Measurements from ENCODE around the gene MPIG6B. TPM values are rescaled to one million over a fixed set of nuclear protein-coding genes. Genes with fewer than 3 reads are reported as not detected.

MPIG6B gene
- total RNA-seq, 1 donor from 2014 or later: 0.19 TPM

DNA sequence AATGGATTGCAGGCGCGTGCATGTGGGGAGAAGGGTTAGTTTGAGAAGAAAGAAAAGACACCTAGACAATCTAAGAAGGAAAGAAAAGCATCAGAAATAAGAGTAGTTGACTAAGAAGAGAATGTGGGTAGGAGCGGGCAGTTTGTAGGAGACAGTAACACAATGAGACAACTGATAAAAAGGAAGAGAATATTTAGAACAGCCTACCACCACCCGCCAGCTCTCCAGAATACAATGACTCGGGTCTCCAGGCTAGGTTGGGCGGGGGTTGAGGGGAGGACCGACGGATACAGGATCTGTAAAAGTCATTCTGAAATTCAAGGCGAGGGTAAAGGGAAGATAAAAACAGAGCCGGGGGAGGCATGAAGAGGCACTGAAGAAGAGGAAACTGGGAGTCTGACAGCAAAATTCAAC lies 20.8 kb upstream of the MPIG6B start:
- intact Hi-C loops (cut with micrococcal nuclease): no loop called here
- no peak for DNase-seq
- peak overlapping the region; percentile 99 for H3K27ac ChIP-seq (replicated peaks)
- peak overlapping the region; percentile 90 for H3K4me3 ChIP-seq
- peaks cover 20% of the 10 kb centered on the region for H3K36me3 ChIP-seq
- peaks cover 43% of the 10 kb centered on the region for H3K4me1 ChIP-seq
- H3K27me3 ChIP-seq (ENCODE audit: low read depth): no peaks in the 10 kb centered on the region
- TF ChIP-seq, protein P1, sequence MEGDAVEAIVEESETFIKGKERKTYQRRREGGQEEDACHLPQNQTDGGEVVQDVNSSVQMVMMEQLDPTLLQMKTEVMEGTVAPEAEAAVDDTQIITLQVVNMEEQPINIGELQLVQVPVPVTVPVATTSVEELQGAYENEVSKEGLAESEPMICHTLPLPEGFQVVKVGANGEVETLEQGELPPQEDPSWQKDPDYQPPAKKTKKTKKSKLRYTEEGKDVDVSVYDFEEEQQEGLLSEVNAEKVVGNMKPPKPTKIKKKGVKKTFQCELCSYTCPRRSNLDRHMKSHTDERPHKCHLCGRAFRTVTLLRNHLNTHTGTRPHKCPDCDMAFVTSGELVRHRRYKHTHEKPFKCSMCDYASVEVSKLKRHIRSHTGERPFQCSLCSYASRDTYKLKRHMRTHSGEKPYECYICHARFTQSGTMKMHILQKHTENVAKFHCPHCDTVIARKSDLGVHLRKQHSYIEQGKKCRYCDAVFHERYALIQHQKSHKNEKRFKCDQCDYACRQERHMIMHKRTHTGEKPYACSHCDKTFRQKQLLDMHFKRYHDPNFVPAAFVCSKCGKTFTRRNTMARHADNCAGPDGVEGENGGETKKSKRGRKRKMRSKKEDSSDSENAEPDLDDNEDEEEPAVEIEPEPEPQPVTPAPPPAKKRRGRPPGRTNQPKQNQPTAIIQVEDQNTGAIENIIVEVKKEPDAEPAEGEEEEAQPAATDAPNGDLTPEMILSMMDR (IDR thresholded peaks at IDR 0.05; ENCODE audit: borderline replicate concordance): no peak
- no peaks in the 10 kb centered on the region for H3K9me3 ChIP-seq (replicated peaks)

DNA sequence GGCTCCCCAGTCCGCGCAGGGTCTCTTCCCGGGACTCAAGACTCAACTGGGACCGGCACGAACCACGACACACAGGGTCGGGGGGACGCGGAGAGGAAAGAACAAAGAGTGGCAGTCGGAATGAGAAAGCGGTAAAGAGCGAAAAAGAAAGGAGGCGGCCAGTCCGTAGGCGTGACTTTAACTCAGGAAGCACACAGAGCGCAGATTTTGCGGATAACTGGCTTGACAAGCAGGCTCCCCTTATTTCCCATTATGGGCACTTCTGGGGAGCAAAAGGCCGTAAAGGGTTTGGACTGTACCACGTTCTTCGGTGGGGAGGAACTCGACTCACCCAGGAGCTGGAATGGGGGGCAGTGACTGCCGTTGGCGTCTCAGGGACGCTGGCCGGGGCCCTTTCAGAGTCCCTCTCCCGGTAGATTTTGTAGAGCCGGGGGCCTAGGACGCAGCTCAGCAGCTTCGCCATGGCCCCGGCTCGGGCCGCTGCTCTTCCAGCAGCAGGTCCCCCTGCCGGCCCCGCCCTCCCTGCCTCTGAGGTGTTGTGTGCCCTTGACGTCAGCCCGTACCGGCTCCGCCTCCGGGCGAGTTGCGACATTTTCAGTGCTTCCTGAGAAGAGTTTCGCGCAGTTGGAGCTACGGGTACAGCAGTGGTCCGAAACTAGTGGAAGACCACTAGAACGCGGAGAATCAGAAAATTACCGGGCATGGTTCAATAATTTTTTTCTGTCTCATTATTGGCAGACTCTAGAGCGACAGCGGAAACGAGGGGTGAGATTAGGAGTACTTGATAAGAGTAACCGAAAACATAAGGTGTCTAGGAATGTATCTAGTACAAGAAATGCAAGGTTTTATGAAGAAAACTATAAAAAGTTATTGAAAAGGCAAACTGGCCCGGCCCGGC lies 20.1 kb upstream of the MPIG6B start, which contains the start of gene ABHD16A:
Gene ABHD16A (minus strand): TSS at position 506 of the 898 bp plus-strand sequence. CDS start 43 bp downstream, at position 463.
- Histone ChIP-seq H3K4me1 (peaks cover 43% of the 10 kb centered on the region), H3K9me3 (replicated peaks) (no peaks in the 10 kb centered on the region), H3K27ac (replicated peaks) (peak within 1 kb of the TSS; percentile 99), H3K4me3 (peak within 1 kb of the TSS; percentile 90), H3K36me3 (peaks cover 19% of the 10 kb centered on the region), H3K27me3 (ENCODE audit: low read depth) (no peaks in the 10 kb centered on the region)
- TF ChIP-seq, protein P1 (IDR thresholded peaks at IDR 0.05; ENCODE audit: borderline replicate concordance): peak; percentile 24
- intact Hi-C loops (cut with micrococcal nuclease): no loop called here
- peak; percentile 99 for DNase-seq

- Histone ChIP-seq H3K4me3 (no peak overlapping the region), H3K4me1 (peaks cover 28% of the 10 kb centered on the region), H3K9me3 (replicated peaks) (no peaks in the 10 kb centered on the region), H3K36me3 (no peaks in the 10 kb centered on the region), H3K27me3 (ENCODE audit: low read depth) (peaks cover 6% of the 10 kb centered on the region), H3K27ac (replicated peaks) (no peak overlapping the region)
- DNase-seq: no peak
- TF ChIP-seq, protein P1 (IDR thresholded peaks at IDR 0.05; ENCODE audit: borderline replicate concordance): no peak
- intact Hi-C loops (cut with micrococcal nuclease): no loop called here
Measured at GRCh38 chr6:31705931-31706330, 17.2 kb upstream of the MPIG6B start.

DNA sequence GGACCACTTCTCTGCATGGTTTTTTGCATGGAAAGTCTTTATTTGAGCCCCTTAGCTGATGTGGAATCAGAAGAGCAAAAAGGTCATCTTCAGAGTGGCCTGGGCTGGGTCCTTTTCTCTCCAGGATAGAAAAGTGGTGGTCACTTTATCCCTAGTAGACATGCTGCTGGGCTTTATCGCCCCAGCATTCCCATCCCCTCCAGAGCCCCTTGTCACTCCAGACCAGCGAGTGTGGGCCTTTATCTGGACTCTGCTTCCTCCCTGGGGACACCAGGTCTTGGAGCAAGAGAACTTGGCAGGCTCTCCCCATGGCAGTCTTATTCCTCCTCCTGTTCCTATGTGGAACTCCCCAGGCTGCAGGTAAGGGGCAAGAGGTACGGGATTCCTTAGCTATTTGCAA lies 16.6 kb upstream of the MPIG6B start, which contains the start of gene LY6G6F:
Gene LY6G6F (plus strand): TSS at position 268 of the 400 bp plus-strand sequence. CDS start 41 bp downstream, at position 309.
- intact Hi-C loops (cut with micrococcal nuclease): no loop called here
- Histone ChIP-seq H3K4me1 (peaks cover 21% of the 10 kb centered on the region), H3K27me3 (ENCODE audit: low read depth) (peaks cover 9% of the 10 kb centered on the region), H3K36me3 (no peaks in the 10 kb centered on the region), H3K4me3 (no peak within 1 kb of the TSS), H3K27ac (replicated peaks) (no peak within 1 kb of the TSS), H3K9me3 (replicated peaks) (no peaks in the 10 kb centered on the region)
- no peak for DNase-seq
- TF ChIP-seq, protein P1 (IDR thresholded peaks at IDR 0.05; ENCODE audit: borderline replicate concordance): no peak

DNA sequence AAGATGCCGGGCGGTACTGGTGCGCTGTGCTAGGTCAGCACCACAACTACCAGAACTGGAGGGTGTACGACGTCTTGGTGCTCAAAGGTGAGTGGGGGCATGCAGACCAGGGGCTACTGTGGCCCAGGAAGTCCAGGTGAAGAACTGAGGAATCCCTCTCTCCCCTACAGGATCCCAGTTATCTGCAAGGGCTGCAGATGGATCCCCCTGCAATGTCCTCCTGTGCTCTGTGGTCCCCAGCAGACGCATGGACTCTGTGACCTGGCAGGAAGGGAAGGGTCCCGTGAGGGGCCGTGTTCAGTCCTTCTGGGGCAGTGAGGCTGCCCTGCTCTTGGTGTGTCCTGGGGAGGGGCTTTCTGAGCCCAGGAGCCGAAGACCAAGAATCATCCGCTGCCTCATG lies 15.5 kb upstream of the MPIG6B start:
- no peak overlapping the region for H3K27ac ChIP-seq (replicated peaks)
- no peak for DNase-seq
- H3K36me3 ChIP-seq: no peaks in the 10 kb centered on the region
- intact Hi-C loops (cut with micrococcal nuclease): no loop called here
- no peak overlapping the region for H3K4me3 ChIP-seq
- peaks cover 9% of the 10 kb centered on the region for H3K27me3 ChIP-seq (ENCODE audit: low read depth)
- TF ChIP-seq, protein P1 (IDR thresholded peaks at IDR 0.05; ENCODE audit: borderline replicate concordance): no peak
- peaks cover 10% of the 10 kb centered on the region for H3K4me1 ChIP-seq
- H3K9me3 ChIP-seq (replicated peaks): no peaks in the 10 kb centered on the region

Data from left ventricle myocardium inferior (tissue), 1 donor.